Measurements from ENCODE around the gene TMEM108. TPM values are rescaled to one million over a fixed set of nuclear protein-coding genes. Genes with fewer than 3 reads are reported as not detected.

TMEM108 gene
- total RNA-seq, 6 experiments from 2014 or later, result not detected

- no peaks in the 10 kb centered on the region for H3K4me1 Mint-ChIP-seq (ENCODE audit: low read depth)
- no peak overlapping the region for H3K27ac Mint-ChIP-seq
- DNase-seq, result no peak
- no peak for TF ChIP-seq CTCF (IDR thresholded peaks at IDR 0.05)
- peaks cover 3% of the 10 kb centered on the region for H3K27me3 Mint-ChIP-seq (ENCODE audit: insufficient read depth)
- no peaks in the 10 kb centered on the region; the same call in 1 of the 2 replicates for H3K9me3 Mint-ChIP-seq
- H3K36me3 Mint-ChIP-seq (ENCODE audit: low read depth), result no peaks in the 10 kb centered on the region
- no peak overlapping the region for H3K4me3 Mint-ChIP-seq
Measured at GRCh38 chr3:133125802-133126201, 87.6 kb downstream of the TMEM108 start.

- H3K36me3 Mint-ChIP-seq (ENCODE audit: low read depth), result no peaks in the 10 kb centered on the region
- peaks cover 3% of the 10 kb centered on the region for H3K27me3 Mint-ChIP-seq (ENCODE audit: insufficient read depth)
- H3K4me1 Mint-ChIP-seq (ENCODE audit: low read depth), result no peaks in the 10 kb centered on the region
- H3K9me3 Mint-ChIP-seq, result no peaks in the 10 kb centered on the region; the same call in 1 of the 2 replicates
- no peak for TF ChIP-seq CTCF (IDR thresholded peaks at IDR 0.05)
- H3K4me3 Mint-ChIP-seq, result no peak overlapping the region
- H3K27ac Mint-ChIP-seq, result no peak overlapping the region
- no peak for DNase-seq
Measured at GRCh38 chr3:133127381-133127780, 89.2 kb downstream of the TMEM108 start.

GRCh38 chr3:133130168-133130567 lies 92.0 kb downstream of the TMEM108 start:
- no peak for TF ChIP-seq CTCF (IDR thresholded peaks at IDR 0.05)
- Mint-ChIP-seq H3K4me1 (ENCODE audit: low read depth) (no peaks in the 10 kb centered on the region), H3K27me3 (ENCODE audit: insufficient read depth) (peaks cover 2% of the 10 kb centered on the region), H3K9me3 (no peaks in the 10 kb centered on the region; the same call in 1 of the 2 replicates), H3K4me3 (no peak overlapping the region), H3K36me3 (ENCODE audit: low read depth) (no peaks in the 10 kb centered on the region), H3K27ac (no peak overlapping the region)
- no peak for DNase-seq

- DNase-seq, result no peak
- no peak overlapping the region for H3K4me3 Mint-ChIP-seq
- peaks cover 2% of the 10 kb centered on the region for H3K27me3 Mint-ChIP-seq (ENCODE audit: insufficient read depth)
- no peaks in the 10 kb centered on the region for H3K36me3 Mint-ChIP-seq (ENCODE audit: low read depth)
- no peak for TF ChIP-seq CTCF (IDR thresholded peaks at IDR 0.05)
- H3K9me3 Mint-ChIP-seq, result peaks cover 15% of the 10 kb centered on the region
- no peak overlapping the region for H3K27ac Mint-ChIP-seq
- H3K4me1 Mint-ChIP-seq (ENCODE audit: low read depth), result no peaks in the 10 kb centered on the region
Measured at GRCh38 chr3:133135306-133135705, 97.1 kb downstream of the TMEM108 start.

- DNase-seq, result no peak
- peaks cover 15% of the 10 kb centered on the region for H3K9me3 Mint-ChIP-seq
Measured at GRCh38 chr3:133136114-133137041, 98.2 kb downstream of the TMEM108 start.

More at GRCh38 chr3:133136114-133137041, 98.2 kb downstream of the TMEM108 start:
- H3K4me3 Mint-ChIP-seq, result no peak overlapping the region
- H3K27me3 Mint-ChIP-seq (ENCODE audit: insufficient read depth), result peaks cover 2% of the 10 kb centered on the region
- no peak overlapping the region for H3K27ac Mint-ChIP-seq
- H3K4me1 Mint-ChIP-seq (ENCODE audit: low read depth), result no peaks in the 10 kb centered on the region
- H3K36me3 Mint-ChIP-seq (ENCODE audit: low read depth), result no peaks in the 10 kb centered on the region
- no peak for TF ChIP-seq CTCF (IDR thresholded peaks at IDR 0.05)

Measured in HFFc6 (cell line).